ENCODE measurements around the gene BAG2.

The BAG2 gene

DNA sequence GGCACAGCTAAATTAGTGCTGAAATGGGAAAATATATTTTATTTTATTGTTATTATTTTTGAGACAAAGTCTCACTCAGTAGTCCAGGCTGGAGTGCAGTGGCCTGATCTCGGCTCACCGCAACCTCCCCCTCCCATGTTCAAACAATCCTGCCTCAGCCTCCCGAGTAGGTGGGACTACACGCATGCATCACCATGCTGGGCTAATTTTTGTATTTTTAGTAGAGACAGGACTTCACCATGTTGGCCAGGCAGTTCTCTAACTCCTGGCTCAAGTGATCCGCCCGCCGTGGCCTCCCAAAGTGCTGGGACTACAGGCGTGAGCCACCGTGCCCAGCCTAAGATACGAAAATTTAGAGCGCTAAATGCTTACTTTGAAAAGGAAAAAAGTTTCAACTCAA is 45.1 kb downstream of the BAG2 start:
- FAIRE-seq = no peak
- no peak for DNase-seq (ENCODE audit: insufficient read length, low spot score)

DNA sequence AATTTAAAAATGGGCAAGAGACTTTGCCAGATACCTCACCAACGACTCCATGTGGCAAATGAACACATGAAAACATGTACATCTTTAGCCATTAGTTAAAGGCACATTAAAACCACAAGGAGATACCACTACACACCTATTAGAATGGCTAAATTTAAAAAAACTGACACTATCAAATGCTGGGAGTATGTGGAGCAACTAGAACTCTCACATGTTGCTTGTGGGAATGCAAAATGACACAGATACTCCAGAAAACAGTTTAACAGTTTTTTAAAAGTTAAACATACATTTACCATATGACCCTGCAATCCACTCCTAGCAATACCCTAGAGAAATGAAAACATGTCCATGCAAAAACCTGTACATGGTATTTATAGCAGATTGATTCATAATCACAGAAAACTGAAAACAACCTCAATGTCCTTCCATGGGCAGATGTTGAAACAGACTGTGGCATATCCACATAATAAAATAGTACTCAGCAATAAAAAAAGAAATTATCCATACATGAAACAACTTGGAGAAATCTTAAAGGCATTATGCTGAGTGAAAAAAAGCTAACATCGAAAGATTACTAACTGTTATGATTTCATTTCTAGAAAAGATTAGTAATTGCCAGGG is 48.1 kb downstream of the BAG2 start:
- no peak for FAIRE-seq

DNA sequence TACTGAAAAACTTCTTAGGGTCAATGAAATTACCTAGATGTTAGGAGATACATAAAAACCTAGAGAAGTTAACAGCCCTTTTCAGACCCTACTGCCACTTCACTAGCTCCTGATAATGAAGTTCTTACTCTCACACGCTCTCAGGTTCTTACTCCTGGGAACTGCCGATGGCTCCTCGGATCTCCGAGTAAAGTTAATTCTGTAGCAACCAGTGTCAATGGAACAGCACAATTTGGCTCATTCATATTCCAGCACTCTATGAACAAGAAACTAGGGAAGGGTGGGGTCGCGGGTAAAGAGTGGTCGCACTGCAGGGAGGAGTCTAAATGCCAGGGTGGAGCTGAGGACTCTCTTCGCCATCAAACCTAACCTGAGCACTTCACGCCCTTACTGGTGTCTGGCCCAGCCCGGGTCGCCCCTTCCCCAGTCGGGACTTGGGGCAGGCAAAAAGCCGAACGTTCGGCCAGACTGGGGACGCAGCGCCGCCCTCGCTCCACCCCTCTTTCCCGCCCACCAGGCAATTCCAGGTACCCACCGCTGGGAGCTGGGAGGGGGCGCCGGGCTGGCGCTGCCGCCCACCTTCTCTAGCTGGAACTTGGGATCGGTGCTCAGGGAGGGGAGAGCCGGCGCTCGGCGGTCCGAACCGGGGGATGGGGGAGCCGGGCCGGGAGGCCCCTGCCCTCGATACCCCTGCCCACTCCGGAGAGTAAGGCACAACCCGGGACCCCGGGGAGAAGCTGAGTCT is 49.2 kb downstream of the BAG2 start:
- DNase-seq (ENCODE audit: insufficient read length, low spot score) (peak; percentile 72), FAIRE-seq (peak; percentile 88)

More for the DNA sequence above, 48.1 kb downstream of the BAG2 start:
- no peak for DNase-seq (ENCODE audit: insufficient read length, low spot score)

DNA sequence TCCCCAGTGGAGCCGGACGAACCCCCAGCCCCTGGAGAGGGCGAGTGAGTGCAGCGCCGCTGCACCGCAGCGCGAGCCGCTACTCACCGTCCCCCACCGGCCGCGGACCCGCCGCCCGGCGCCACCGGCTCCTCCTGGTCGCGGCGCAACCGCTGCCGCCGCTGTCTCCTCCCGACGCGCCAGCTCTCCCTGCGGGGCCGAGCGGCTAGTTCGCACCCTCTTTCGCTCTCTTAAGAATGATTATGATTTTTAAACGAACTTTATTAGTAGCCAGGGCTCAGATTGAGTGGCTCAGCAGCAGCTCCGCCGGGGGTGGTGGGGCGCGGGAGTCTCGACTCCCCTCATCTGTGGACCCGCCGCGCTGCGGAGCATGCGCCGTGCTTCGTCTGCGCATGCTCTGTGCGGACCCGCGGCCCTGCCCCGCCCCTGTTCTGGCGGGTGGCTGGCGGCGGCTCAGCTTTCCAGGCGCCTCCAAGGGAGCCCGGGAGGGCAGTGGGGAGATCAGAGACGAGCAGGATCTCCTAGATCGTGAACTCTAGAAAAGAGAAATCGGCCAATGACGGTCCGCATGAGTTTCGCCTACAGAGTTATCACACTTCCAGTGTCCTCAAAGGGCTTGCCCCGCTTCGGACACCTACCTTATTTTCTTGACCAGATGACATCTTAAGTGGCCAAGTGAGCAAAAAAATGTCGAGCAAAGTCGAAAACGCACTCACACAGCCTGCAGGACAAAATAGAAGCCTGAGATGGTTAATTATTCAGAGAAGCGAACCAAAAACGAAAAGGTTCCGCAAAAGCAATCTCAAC is 50.0 kb downstream of the BAG2 start, which contains the start of gene RAB23:
Gene RAB23, minus strand, starts transcription at position 372 of the 807 bp plus-strand sequence. CDS start 11,927 bp downstream, outside the sequence.
- FAIRE-seq (peak; percentile 99), DNase-seq (ENCODE audit: insufficient read length, low spot score) (peak; percentile 94)

DNA sequence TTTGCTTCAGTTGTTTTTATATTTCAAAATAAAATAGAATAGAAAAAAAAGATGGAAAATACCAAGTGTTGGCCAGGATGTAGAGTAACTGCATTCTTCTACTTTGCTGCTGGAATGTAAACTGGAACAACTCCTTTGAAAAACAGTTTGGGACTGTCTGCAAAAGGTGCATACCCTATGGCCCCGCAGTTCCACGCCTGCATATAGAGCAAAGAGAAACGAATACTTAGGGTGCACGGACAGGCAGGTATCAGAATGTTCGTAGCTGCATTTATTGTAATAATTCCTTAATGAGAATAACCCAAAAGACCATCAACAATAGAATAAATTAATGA is 50.6 kb downstream of the BAG2 start:
- DNase-seq (ENCODE audit: insufficient read length, low spot score) = no peak
- no peak for FAIRE-seq

DNA sequence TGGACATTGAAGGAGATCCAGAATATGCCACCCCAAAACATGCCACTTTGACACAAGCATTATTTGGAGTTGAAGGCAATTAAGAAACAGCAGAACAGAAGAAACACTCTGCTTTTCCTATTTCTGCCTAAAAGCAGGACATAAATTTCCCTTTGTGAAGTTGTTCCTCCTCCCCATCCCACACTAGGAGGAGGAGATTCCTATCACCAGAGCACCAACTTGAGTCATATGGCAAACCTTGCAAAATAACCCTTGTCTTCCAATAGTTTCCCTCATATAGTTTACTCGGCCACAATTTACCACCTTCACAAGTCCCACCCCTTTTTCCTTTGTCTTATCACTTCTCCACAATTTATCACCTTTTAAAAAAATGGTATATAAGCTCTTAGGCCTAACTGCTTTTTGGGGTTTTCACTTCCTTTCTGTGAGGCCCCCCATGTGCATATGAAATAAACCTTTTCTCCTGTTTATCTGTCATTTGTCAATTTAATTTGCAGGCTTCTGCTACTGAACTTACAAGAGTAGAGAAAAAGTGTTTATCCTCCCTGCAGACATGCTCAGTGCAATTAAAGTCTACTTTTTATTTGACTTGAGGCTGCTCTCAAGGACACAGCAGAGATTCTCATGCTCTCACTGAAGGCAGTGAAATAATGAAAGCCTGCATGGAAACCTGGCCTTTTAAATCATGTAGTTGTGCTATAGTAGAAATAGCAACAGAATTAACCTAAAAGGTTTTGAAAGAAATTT is 52.8 kb downstream of the BAG2 start:
- FAIRE-seq = no peak

DNA sequence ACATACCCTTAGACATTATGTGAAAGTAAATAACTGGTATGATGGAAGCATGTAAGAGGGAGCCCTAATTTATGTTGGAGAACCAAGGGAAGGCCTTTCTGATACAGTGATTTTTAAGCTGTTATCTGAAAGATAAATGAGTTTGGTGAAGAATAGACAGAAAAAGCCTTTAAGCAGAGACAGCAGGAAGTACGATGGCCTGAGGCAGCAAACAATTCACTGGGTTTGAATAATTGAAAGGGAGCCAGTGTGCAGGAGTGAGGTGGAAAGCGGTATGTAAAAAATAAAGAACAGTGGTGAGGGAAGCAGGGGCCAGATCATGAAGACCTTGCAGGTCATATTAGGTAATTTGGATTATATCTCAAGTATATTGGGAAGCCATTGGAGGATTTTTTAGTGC is 54.1 kb downstream of the BAG2 start:
- DNase-seq (ENCODE audit: insufficient read length, low spot score) (no peak), FAIRE-seq (no peak)

More for the DNA sequence above, 52.8 kb downstream of the BAG2 start:
- no peak for DNase-seq (ENCODE audit: insufficient read length, low spot score)
